IMR-90 (cell line): Measurements from ENCODE around the gene SRR.

Source experiments
- BHLHE40 ChIP-seq: fragments of 150-350 bp; IDR thresholded peaks from 2 replicates; pipeline ENCODE4 v1.6.1; 2016; ENCODE audit warnings: mild to moderate bottlenecking, low read depth, low read length
- MAZ ChIP-seq: IDR thresholded peaks from 2 replicates; pipeline ENCODE4 v1.6.1; 2012; ENCODE audit warnings: low read depth, mild to moderate bottlenecking, low read length, improper control_type of control experiment, moderate library complexity, borderline replicate concordance
- MXI1 ChIP-seq: IDR thresholded peaks from 2 replicates; pipeline ENCODE4 v1.6.1; 2012; ENCODE audit warnings: low read depth, mild to moderate bottlenecking, low read length, moderate library complexity, borderline replicate concordance
- NFE2L2 ChIP-seq: fragments of 150-350 bp; IDR thresholded peaks from 2 replicates; pipeline ENCODE4 v1.6.1; 2016; ENCODE audit warnings: low read depth, mild to moderate bottlenecking, low read length
- POLR2A ChIP-seq: IDR thresholded peaks from 2 replicates; pipeline ENCODE4 v1.6.1; 2012; ENCODE audit warnings: mild to moderate bottlenecking, low read depth, low read length
- RFX5 ChIP-seq: IDR thresholded peaks from 2 replicates; pipeline ENCODE4 v1.8.0; 2012; ENCODE audit warnings: low read depth, mild to moderate bottlenecking, low read length, moderate library complexity
- TF ChIP-seq, protein P1 (sequence below): conservative IDR thresholded peaks from 2 replicates; pipeline ENCODE4 v1.5.1; 2012; ENCODE audit warnings: mild to moderate bottlenecking, low read depth, low read length, improper control_type of control experiment

DNA sequence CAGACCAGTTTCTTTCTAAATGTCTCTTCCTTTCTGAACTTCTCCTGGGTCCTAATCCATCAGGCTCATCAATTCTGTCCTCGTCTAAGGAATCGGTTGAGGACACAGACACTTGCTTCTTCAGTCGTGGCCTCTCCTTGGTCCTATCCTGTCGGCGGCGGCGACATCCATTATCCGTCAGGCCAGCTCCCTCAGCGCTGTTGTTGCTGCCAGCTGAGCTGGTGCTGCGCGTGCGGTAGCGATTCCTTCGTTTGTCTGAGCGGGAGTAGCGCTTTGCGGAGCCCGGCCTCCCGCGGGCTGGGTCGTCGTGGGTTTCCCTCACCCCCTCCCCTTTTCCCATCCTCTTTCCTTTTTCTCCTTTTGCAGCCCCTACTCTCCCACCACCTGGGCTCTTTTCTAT, 4.0 kb upstream of the SRR start:
- TF ChIP-seq, protein P1, sequence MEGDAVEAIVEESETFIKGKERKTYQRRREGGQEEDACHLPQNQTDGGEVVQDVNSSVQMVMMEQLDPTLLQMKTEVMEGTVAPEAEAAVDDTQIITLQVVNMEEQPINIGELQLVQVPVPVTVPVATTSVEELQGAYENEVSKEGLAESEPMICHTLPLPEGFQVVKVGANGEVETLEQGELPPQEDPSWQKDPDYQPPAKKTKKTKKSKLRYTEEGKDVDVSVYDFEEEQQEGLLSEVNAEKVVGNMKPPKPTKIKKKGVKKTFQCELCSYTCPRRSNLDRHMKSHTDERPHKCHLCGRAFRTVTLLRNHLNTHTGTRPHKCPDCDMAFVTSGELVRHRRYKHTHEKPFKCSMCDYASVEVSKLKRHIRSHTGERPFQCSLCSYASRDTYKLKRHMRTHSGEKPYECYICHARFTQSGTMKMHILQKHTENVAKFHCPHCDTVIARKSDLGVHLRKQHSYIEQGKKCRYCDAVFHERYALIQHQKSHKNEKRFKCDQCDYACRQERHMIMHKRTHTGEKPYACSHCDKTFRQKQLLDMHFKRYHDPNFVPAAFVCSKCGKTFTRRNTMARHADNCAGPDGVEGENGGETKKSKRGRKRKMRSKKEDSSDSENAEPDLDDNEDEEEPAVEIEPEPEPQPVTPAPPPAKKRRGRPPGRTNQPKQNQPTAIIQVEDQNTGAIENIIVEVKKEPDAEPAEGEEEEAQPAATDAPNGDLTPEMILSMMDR: no peak
- TF ChIP-seq POLR2A (no peak), BHLHE40 (no peak), MAZ (no peak), NFE2L2 (no peak), RFX5 (no peak), MXI1 (no peak)
